GM03348 (cell line): ENCODE data around the gene MYBPC2.

Experiments used
- DNase-seq: peaks from one replicate; pipeline ENCODE4 v3.0.0; 2012; ENCODE audit warnings: low spot score

MYBPC2 gene

DNA sequence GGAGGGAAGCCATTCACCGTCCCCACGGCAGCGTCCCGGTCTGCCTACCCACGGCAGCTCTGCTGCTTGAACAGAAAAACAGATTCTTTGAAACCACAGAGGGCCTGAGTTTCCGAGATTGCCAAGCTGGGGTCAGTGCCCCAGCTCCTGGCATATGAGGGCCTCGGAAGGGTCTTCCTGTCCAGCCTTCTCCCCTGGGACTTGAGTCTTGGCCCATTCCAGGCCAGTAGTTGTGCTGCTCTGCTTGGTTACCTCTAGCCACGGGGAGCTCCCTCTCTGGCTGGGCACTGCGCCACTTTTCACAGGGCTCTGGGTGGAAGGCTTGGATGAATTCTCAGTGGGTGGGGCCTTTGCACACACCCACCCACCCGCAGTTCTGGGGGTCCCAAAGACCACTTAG, 22.6 kb upstream of the MYBPC2 start:
- no peak for DNase-seq

DNA sequence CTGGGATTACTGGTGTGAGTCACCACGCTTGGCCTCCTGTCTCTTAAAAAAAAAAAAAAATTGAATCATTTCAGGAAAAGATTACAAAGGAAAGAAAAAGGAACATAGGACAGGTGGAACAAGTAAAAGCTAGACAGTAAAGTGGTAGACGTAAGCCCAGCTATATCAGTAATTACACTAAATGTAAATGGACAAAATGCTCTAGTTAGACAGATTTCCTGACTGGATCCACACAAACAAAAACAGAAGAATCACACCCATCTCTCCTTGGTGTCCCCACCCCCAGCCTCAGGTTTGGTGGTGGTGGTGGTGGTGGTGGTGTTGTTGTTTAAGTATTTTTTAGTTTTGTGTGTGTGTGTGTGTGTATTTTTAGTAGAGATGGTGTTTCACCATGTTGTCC, 20.3 kb upstream of the MYBPC2 start:
- no peak for DNase-seq

DNA sequence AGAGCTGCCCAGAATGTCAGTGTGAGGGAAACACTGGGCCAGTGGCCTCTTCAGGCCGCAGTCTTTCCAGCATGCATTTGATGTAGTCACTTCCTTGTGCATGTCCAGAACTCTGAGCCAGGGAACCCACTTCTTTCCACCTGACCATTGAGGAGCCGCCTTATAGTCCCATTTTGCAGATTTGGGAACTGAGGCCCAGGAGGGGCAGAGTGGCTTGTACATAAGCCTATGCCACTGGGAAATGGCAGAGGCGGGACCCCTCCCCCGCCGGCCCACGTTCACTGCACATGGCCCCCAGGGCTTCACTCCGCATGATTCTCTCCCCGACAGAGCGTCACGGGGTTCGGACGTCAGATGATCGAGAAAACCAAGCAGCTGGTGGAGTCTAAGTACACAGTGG, 19.6 kb upstream of the MYBPC2 start:
- DNase-seq, result no peak

DNA sequence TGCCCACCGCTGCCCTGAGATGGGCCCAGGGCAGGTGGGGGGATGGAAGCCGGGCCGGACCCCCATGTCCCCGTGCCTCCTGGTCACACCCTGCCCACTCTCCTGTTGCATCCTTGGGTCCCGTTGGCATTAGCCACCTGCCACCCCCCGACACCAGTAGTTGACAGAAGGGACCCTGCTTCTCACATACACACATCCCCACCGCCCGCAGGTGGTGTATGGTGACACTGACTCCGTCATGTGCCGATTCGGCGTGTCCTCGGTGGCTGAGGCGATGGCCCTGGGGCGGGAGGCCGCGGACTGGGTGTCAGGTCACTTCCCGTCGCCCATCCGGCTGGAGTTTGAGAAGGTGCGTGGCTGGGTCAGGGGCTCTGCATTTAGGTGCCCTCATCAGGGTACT, 19.2 kb upstream of the MYBPC2 start:
- no peak for DNase-seq

DNA sequence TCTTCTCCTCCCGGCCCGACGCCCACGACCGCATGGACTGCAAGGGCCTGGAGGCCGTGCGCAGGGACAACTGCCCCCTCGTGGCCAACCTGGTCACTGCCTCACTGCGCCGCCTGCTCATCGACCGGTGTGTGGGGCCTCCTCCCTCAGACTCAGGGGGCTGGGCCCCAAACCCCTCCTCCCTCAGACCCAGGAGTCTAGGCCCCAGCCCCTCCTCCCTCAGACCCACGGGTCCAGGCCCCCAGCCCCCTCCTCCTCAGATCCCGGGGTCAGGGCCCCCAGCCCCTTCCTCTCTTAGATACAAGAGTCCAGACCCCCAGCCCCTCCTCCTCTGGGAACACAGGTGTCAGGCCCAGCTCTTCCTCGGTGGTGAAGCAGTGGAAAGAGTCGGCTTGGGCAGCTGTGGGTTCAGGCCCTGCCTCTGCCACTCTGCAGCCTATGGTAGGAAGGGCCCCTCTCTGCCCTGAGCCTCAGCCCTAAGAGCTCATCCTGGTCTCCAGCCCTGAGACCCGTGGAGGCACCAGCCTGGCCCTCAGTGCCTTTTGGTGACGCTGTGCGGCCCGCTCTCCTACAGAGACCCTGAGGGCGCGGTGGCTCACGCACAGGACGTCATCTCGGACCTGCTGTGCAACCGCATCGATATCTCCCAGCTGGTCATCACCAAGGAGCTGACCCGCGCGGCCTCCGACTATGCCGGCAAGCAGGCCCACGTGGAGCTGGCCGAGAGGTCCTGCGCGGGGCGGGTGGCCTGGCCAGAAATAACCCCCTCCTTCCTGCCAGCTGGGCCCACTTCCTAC, 17.6 kb upstream of the MYBPC2 start:
- DNase-seq, result peak; percentile 88

DNA sequence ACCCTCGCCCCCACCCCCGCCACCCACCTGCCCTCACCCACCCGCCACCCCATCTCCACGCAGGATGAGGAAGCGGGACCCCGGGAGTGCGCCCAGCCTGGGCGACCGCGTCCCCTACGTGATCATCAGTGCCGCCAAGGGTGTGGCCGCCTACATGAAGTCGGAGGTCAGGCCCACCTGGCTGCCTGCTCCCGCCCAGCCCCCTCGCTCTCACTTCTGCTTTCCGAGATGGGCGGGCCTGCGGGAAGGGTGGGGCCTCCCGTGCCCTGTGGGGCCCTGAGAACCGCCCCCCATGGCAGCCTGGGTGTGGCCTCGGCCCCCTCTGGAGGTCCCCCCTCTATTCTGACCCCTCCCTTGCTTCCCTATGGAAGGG, 17.0 kb upstream of the MYBPC2 start:
- no peak for DNase-seq

DNA sequence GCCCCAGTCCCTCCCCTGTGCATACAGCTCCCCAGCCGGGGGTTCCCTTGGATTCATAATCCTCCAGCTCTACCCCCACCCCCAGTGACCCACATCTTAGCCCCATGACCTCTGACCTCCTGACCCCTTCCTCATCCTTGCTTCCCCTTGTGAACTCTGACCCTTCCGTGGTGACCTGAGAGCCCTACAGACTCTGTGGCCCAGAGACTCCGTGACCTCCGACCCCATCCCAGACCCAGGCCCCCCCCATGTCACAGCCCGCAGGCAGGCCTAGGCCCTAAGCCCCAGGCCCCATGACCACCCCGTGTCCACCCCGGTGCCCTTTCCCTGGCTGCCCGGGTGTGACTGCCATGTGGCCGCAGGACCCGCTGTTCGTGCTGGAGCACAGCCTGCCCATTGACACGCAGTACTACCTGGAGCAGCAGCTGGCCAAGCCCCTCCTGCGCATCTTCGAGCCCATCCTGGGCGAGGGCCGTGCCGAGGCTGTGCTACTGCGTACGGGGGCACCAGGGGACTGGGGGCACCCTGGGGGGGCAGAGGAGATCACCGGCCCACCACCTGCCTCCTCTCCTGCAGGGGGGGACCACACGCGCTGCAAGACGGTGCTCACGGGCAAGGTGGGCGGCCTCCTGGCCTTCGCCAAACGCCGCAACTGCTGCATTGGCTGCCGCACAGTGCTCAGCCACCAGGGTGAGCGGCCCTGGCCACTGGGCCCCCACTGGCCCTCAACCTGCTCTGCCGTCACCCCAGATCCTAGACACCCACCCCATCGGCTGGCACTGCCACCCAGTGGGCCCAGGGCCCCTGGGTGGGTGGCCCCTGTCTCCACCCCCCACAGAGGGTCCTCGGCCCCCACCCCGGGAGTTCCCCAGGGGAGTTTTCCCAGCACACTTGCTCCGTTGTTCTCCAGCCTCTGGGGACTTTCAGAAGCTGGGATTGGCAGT, 16.4 kb upstream of the MYBPC2 start:
- no peak for DNase-seq

DNA sequence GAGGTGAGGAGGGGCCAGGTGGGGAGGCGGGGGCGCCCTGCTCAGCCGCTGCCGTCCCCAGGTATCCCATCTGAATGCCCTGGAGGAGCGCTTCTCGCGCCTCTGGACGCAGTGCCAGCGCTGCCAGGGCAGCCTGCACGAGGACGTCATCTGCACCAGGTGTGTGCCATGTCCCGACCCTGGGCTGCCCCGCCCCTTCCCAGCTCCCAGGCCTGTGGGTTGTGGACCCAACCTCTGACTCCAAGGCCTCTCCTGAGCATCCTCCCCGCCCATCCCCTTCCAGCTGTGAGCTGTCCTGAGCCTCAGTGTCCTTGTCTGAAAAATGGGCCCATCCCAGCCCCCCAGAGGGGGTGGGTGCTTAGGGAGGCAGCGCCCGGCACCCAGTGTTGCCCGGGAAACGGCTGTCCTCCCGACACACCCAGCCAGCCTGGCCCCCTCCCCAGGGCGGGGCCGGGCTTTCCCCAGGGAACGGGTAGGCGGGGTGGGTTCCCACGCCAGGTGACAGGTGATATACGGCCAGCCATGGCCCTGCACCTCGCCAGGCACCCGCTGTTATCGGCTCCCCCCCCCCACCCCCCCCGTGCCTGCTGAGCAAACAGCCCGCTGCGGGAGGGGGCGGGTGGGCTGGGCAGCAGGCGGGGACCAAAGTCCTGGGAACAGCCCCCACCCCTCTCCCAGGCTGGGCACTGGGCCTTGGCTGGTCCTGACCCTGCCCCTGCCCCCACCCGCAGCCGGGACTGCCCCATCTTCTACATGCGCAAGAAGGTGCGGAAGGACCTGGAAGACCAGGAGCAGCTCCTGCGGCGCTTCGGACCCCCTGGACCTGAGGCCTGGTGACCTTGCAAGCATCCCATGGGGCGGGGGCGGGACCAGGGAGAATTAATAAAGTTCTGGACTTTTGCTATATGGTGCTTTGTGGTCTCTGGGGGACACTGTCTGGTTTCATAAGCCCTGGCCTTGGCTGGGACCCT, 15.3 kb upstream of the MYBPC2 start:
- DNase-seq, result no peak

DNA sequence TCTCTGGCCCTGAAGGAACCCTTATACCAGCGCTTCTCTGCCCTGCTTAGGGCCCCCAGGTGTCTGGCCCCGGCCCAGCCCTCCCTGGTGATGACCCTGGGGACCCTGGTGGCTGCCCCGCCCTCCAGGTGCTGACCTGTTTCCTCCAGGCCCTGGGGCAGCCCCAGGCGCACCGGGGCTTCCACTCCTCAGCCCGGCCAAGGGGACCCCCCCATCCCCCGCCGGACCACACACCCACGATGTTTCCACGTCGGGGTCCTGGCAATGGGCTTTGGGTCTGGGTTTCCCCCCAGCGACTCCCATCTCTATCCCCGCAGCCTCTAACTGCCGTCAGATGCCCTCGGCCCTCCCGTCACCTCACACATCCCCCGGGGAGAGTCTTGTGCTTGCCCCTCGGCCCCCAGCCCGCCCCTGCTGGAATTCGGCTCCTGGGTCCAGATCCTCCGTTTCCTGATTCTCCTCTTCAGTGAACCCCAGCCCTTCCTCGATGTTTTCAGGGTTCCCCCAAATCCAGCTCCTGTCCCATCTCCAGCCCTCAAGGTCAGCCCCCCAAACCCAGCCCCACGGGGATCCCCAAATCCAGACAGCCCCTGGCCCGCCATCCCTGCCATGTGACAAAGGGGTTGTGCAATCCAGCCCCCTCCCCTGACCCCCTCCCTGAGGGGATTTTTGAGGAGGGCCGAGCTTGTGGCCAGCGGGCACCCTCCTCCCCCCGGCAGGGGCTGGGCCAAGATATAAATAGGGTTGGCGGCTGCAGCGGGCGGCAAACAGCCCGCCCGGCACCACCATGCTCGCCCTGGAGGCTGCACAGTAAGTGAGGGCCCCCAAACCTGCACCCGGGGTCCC, 14.3 kb upstream of the MYBPC2 start, which contains the start of gene SPIB:
Gene SPIB, plus strand, starts transcription at position 763 of the 846 bp plus-strand sequence. Its CDS starts 25 bp downstream, at position 788.
- DNase-seq, result no peak

DNA sequence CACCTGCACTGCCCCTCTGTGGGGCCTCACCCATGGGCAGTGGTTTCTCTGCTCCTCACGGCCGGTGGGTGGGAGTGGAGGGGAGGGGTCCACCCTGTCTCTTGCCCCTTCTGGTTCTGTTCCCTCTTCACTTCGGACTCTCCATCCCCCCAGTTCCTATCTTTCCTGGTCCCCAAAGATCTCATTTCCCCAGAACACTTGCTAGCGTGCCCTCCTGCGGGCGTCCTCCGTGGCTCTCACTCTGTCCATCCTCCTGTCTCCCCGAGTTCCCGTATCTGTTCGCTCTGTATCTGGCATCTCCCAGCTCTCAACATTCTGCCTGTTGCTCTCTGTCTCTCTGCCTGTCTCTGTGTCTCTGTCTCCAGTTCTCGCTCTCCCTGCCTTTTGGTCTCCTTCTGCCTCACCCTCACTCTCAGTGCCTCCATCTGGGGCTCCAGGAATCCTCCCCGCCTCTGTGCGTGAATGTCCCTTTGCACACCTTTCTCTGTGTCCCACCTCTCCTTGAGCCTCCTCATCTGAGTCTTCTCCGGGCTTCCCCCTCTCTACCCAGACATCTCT, 13.6 kb upstream of the MYBPC2 start:
- DNase-seq, result no peak

DNA sequence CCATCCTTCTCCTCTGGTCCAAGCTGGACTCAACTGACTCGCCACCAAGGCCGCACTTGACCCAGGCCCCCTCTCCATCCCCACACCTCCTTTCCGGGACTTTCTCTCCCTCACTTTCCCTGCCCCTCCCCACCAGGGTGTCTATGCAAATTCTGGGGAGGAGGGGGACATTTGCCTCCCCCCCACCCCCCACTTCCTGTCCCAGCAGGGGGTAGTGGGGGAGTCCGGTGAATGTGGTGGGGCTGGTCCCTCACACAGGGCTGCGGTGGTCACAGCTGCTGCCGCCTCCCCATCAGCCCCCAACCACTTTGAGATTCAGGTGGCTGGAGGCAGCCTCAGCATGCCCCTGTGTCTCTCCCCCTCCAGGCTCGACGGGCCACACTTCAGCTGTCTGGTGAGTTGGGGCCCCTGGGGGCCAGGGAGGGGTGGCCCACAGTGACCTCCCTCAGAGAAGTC, 13.1 kb upstream of the MYBPC2 start:
- no peak for DNase-seq

DNA sequence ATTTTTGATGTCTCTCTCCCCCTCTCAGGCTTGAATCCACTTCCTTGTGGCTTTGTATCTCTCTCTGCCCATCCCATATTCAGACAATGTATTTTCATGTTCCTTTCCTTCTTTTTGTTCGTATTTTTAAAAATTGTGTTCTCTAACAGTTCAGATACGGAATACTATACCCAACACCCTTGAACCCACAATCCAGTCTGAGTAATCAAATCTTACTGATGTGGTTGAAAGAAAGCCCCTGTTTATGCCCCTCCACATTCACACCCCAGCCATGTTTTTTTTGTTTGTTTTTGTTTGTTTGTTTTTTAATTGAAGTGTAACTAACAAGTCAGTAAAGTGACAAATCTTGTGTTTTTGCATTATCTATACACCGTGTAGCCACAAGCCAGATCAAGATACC, 12.6 kb upstream of the MYBPC2 start:
- no peak for DNase-seq

DNA sequence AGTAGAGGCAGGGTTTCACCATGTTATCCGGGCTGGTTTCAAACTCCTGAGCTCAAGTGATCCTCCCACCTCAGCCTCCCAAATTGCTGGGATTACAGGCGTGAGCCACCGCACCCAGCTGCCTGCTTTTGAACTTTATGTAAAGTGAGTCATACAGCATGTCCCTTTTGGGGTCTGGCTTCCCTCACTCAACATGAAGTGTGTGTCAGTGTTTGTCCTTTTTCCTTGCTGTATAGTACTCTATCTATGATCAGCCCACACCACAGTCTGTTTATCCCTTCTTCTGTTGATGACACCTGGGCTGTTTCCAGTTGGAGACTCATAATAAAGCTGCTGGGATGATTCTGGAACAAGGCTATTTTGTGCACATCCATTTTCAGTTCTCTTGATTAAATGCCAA, 11.9 kb upstream of the MYBPC2 start:
- DNase-seq, result no peak

DNA sequence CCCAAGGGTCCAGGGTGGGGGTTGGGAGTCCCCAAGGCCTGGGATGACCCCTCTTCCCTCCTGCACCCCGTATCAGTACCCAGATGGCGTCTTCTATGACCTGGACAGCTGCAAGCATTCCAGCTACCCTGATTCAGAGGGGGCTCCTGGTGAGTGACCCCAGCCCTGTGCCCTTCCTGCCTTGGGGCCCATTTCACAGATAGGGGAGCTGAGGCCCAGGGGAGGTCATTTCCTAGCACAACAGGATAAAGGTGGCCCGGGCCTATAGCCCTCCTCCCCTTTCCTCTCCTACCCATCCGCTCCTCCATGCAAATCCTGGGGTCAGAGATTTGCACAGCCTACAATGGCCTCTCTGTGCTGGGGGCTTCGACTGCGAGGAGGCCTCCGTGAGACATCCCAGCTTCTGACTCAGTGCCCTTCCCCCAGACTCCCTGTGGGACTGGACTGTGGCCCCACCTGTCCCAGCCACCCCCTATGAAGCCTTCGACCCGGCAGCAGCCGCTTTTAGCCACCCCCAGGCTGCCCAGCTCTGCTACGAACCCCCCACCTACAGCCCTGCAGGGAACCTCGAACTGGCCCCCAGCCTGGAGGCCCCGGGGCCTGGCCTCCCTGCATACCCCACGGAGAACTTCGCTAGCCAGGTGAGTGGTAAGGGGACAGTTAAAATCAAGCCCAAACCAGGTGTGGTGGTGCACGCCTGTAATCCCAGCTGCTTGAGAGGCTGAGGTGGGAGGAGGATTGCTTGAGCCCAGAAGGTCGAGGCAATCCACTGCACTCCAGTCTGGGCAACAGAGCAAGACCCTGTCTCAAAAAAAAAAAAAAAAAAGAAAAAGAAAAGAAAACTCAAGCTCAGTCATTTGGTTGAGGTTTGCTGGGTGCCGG, 10.1 kb upstream of the MYBPC2 start:
- DNase-seq, result no peak

DNA sequence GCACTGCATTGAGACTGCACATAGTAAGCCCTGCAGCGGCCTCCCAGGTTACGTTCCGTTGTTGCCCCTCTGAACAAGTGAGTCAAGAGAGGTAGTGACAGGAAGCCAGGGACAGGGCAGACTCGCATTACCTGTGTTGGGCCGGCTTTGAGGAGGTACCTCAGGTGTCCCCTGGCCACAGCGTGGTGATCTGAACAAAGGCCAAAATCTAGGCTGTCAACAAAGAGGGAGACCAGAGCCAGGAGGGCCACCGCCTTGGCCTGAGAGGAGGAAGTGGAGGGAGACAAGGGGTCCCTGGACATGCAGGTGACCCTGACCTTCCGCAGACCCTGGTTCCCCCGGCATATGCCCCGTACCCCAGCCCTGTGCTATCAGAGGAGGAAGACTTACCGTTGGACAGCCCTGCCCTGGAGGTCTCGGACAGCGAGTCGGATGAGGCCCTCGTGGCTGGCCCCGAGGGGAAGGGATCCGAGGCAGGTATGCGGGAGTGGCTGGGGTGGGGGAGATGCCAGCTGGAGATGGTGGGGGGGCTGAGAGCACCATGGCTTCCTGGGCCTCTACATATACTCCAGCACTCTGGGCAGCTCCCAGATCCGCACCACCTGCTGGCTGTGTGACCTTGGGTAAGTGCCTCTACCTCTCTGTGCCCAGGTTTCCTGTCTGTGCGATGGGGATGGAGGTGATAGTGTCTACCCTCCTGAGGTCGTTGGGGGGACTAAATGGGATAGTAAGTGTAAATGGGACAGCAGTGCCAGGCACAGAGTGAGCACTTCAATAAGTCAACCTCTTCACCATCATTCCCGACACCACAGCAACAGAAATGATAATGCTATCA, 9.2 kb upstream of the MYBPC2 start:
- no peak for DNase-seq

DNA sequence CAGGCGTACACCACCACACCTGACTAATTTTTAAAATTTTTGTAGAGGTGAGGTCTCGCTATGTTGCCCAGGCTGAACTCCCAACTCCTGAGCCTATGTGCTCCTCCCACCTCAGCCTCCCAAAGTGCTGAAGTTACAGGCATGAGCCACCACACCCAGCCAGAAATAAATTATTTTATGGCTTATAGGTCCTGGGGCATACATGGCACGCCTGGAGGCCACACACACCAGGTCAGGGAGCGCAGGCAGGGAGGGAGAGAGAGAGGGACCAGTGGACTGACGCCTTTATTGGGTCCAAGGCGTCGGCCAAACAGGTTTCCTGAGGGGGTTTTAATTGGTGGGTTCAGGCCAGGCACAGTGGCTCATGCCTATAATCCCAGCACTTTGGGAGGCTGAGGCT, 7.1 kb upstream of the MYBPC2 start:
- DNase-seq, result no peak

DNA sequence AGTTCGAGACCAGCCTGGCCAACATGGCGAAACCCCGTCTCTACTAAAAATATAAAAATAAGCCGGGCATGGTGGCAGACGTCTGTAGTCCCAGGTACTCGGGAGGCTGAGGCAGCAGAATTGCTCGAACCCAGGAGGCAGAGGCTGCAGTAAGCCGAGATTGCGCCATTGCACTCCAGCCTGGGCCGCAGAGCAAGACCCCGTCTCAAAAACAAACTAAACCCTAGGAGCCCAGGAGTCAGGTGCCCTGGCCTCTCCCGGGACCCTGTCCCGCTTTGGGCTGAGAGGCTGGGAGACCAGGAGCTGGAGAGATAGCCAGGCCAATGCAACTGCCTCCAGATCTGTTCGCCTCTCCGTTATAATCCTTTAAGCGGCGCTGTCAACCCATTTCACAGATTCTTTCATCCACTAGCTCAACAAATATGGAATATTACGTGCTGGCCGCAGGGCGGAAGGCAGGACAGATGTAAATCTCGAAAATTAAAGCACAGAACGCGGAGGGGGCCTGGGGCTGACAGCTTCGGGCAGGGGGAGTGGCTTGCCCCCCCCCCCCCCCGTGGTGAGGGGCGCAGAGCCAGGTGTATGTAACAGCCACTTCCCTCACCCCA, 5.3 kb upstream of the MYBPC2 start:
- DNase-seq, result no peak

DNA sequence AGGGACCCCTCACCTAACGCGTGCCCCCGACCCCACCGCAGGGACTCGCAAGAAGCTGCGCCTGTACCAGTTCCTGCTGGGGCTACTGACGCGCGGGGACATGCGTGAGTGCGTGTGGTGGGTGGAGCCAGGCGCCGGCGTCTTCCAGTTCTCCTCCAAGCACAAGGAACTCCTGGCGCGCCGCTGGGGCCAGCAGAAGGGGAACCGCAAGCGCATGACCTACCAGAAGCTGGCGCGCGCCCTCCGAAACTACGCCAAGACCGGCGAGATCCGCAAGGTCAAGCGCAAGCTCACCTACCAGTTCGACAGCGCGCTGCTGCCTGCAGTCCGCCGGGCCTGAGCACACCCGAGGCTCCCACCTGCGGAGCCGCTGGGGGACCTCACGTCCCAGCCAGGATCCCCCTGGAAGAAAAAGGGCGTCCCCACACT, 4.7 kb upstream of the MYBPC2 start:
- peak; percentile 85 for DNase-seq
